ENCODE measurements around the gene CCDC12. TPM values are rescaled to one million over a fixed set of nuclear protein-coding genes. Genes with fewer than 3 reads are reported as not detected.

Gene CCDC12
- total and polyA plus RNA-seq, 9 of the 15 experiments (the other 6 are each of a cell fraction or from before 2014, with no cell fraction given) = 8.9 to 201 (median 86.9) TPM

- TF ChIP-seq REST (IDR thresholded peaks at IDR 0.05; ENCODE audit: borderline replicate concordance) = peak; percentile 85; the same call in 1 of the 2 replicates
- no peak for TF ChIP-seq REST (CRISPR knock-in tag; IDR thresholded peaks at IDR 0.05; ENCODE audit: low read depth)
- no peak for TF ChIP-seq MEF2A (IDR thresholded peaks at IDR 0.05; ENCODE audit: control insufficient read depth, low read depth, low read length)
- TF ChIP-seq, protein P1, sequence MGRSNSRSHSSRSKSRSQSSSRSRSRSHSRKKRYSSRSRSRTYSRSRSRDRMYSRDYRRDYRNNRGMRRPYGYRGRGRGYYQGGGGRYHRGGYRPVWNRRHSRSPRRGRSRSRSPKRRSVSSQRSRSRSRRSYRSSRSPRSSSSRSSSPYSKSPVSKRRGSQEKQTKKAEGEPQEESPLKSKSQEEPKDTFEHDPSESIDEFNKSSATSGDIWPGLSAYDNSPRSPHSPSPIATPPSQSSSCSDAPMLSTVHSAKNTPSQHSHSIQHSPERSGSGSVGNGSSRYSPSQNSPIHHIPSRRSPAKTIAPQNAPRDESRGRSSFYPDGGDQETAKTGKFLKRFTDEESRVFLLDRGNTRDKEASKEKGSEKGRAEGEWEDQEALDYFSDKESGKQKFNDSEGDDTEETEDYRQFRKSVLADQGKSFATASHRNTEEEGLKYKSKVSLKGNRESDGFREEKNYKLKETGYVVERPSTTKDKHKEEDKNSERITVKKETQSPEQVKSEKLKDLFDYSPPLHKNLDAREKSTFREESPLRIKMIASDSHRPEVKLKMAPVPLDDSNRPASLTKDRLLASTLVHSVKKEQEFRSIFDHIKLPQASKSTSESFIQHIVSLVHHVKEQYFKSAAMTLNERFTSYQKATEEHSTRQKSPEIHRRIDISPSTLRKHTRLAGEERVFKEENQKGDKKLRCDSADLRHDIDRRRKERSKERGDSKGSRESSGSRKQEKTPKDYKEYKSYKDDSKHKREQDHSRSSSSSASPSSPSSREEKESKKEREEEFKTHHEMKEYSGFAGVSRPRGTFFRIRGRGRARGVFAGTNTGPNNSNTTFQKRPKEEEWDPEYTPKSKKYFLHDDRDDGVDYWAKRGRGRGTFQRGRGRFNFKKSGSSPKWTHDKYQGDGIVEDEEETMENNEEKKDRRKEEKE (IDR thresholded peaks at IDR 0.05; ENCODE audit: borderline replicate concordance in 1 of 2, control insufficient read depth in 1 of 2, low read depth in 2 of 2, low read length in 1 of 2) = no peak
- 0 out of 2 replicates have a peak, but pooled peaks have one; percentile 12 for TF ChIP-seq DPF2 (IDR thresholded peaks at IDR 0.05)
- TF ChIP-seq STAG1 (CRISPR knock-in tag; IDR thresholded peaks at IDR 0.05; ENCODE audit: borderline replicate concordance) = peak; percentile 50; the same call in 1 of the 2 replicates
- no peak for TF ChIP-seq SRSF7 (optimal IDR thresholded peaks at IDR 0.05; ENCODE audit: low read depth, low read length)
- TF ChIP-seq CBFA2T3 (IDR thresholded peaks at IDR 0.05) = no peak
- TF ChIP-seq SNRNP70 (optimal IDR thresholded peaks at IDR 0.05; ENCODE audit: low read depth, low read length) = no peak
- TF ChIP-seq MTA3 (IDR thresholded peaks at IDR 0.05; ENCODE audit: borderline replicate concordance) = 0 out of 2 replicates have a peak, but pooled peaks have one; percentile 27
- TF ChIP-seq, protein P2, sequence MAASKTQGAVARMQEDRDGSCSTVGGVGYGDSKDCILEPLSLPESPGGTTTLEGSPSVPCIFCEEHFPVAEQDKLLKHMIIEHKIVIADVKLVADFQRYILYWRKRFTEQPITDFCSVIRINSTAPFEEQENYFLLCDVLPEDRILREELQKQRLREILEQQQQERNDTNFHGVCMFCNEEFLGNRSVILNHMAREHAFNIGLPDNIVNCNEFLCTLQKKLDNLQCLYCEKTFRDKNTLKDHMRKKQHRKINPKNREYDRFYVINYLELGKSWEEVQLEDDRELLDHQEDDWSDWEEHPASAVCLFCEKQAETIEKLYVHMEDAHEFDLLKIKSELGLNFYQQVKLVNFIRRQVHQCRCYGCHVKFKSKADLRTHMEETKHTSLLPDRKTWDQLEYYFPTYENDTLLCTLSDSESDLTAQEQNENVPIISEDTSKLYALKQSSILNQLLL (CRISPR knock-in tag; IDR thresholded peaks at IDR 0.05; ENCODE audit: borderline replicate concordance) = no peak
- TF ChIP-seq HNRNPL (IDR thresholded peaks at IDR 0.05; ENCODE audit: low read depth, low read length) = no peak
- TF ChIP-seq CHCHD3 (CRISPR knock-in tag; IDR thresholded peaks at IDR 0.05) = no peak
- TF ChIP-seq GATA2 (CRISPR knock-in tag; IDR thresholded peaks at IDR 0.05) = no peak
- TF ChIP-seq ZNF24 (IDR thresholded peaks at IDR 0.05) = no peak
- no peak for TF ChIP-seq SP2 (IDR thresholded peaks at IDR 0.05; ENCODE audit: extremely low read depth, low read depth, low read length, poor library complexity, severe bottlenecking)
These were observed 52.8 kb downstream of the CCDC12 start (continued) for GRCh38 chr3:46923559-46924350.
